Superior temporal gyrus (tissue), 1 donor: ENCODE data around the gene SDK1.

Source experiments
- DNase-seq: peaks from one replicate; pipeline ENCODE4 v3.0.0-alpha.2; 2016; ENCODE audit errors: extremely low spot score

The SDK1 gene

GRCh38 chr7:3300651-3301448 lies at the start of gene SDK1:
Gene SDK1 (plus strand): TSS chr7:3301252. CDS start chr7:3301587, 335 bp downstream.
- DNase-seq: peak; percentile 88

- no peak for DNase-seq
These were observed 46.3 kb upstream of the SDK1 start for GRCh38 chr7:3254718-3255117.

- no peak for DNase-seq
These were observed 41.2 kb upstream of the SDK1 start for GRCh38 chr7:3259711-3260400.

GRCh38 chr7:3260401-3260715 lies 40.7 kb upstream of the SDK1 start:
- DNase-seq: no peak

GRCh38 chr7:3264693-3265339 lies 36.2 kb upstream of the SDK1 start:
- no peak for DNase-seq

GRCh38 chr7:3265388-3265787 lies 35.7 kb upstream of the SDK1 start:
- DNase-seq: no peak

GRCh38 chr7:3266240-3266639 lies 34.8 kb upstream of the SDK1 start:
- DNase-seq: no peak

GRCh38 chr7:3267966-3268690 lies 32.9 kb upstream of the SDK1 start:
- DNase-seq: peak; percentile 46

- no peak for DNase-seq
These were observed 30.7 kb upstream of the SDK1 start for GRCh38 chr7:3270362-3270761.

GRCh38 chr7:3271298-3271697 lies 29.8 kb upstream of the SDK1 start:
- no peak for DNase-seq

- DNase-seq: peak; percentile 24
These were observed 28.3 kb upstream of the SDK1 start for GRCh38 chr7:3272691-3273141.

- DNase-seq: peak; percentile 23
These were observed 26.9 kb upstream of the SDK1 start for GRCh38 chr7:3274131-3274530.

GRCh38 chr7:3277604-3278572 lies 23.2 kb upstream of the SDK1 start:
- no peak for DNase-seq

GRCh38 chr7:3279147-3279818 lies 21.8 kb upstream of the SDK1 start:
- DNase-seq: no peak

GRCh38 chr7:3280445-3280844 lies 20.6 kb upstream of the SDK1 start:
- no peak for DNase-seq

GRCh38 chr7:3280946-3281656 lies 20.0 kb upstream of the SDK1 start:
- no peak for DNase-seq

- DNase-seq: no peak
These were observed 18.6 kb upstream of the SDK1 start for GRCh38 chr7:3282457-3282856.

GRCh38 chr7:3283130-3283704 lies 17.8 kb upstream of the SDK1 start:
- DNase-seq: no peak

- no peak for DNase-seq
These were observed 15.4 kb upstream of the SDK1 start for GRCh38 chr7:3285652-3286051.
